Measurements from ENCODE around the gene PEX1.
"Not testable (repeated sequence)": the region's sequence is repeated elsewhere in the genome, so short reads cannot be mapped to it uniquely, and the experiment has no call there.

The PEX1 gene

DNA sequence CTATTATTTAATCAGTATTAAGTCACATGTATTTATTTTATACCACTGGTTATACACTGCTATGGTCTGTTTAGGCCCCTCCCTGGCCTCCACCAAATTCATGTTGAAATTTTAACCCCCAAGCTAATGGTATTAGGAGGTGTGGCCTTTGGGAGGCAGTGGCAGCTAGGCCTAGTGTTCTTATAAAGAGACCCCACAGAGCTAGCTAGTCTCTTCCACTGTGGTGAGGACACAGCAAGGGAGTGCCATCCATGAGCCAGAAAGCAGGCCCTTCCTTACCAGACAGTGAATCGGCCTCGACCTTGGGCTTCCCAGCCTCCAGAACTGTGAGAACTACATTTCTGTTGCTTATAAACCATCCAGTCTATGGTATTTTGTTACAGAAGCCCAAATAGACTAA lies 28.9 kb upstream of the PEX1 start:
- no peak for DNase-seq (ENCODE audit: extremely low read depth, low read depth)
- TF ChIP-seq CTCF (IDR thresholded peaks at IDR 0.05; ENCODE audit: low read depth, low read length) = no peak

GRCh38 chr7:92550194-92550593 lies 21.9 kb upstream of the PEX1 start:
- TF ChIP-seq CTCF (IDR thresholded peaks at IDR 0.05; ENCODE audit: low read depth, low read length) = no peak
- no peak for DNase-seq (ENCODE audit: extremely low read depth, low read depth)

DNA sequence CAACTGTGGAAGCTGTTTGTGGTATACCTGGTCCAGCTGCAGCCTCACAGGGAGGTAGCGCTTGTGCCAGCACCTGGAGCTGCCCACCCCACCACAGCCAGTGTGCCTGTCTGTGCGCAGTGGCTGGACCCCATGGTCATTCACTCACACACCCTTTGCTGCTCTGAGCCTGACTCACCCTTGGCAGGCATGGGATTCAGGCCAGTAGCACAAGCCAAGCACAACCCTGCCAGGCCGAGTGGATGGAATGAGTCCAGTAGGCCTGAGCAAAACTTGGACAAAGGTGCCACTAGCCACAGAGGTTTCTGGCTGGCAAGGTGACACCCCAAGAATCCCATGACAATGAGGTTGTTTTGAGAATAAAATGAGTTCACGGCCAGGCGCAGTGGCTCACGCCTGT lies 19.3 kb upstream of the PEX1 start:
- TF ChIP-seq CTCF (IDR thresholded peaks at IDR 0.05; ENCODE audit: low read depth, low read length) = no peak
- DNase-seq (ENCODE audit: extremely low read depth, low read depth) = no peak

- DNase-seq (ENCODE audit: extremely low read depth, low read depth) = no peak
- TF ChIP-seq CTCF (IDR thresholded peaks at IDR 0.05; ENCODE audit: low read depth, low read length) = no peak
Measured at GRCh38 chr7:92546856-92547497, 18.7 kb upstream of the PEX1 start.

DNA sequence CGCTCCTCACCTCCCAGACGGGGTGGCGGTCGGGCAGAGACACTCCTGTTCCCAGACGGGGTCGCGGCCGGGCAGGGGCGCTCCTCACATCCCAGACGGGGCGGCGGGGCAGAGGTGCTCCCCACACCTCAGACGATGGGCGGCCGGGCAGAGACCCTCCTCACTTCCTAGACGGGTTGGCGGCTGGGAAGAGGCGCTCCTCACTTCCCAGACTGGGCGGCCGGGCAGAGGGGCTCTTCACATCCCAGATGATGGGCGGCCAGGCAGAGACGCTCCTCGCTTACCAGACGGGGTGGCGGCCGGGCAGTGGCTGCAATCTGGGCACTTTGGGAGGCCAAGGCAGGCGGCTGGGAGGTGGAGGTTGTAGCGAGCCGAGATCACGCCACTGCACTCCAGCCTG lies 16.8 kb upstream of the PEX1 start:
- not testable (repeated sequence) for DNase-seq (ENCODE audit: extremely low read depth, low read depth)

- DNase-seq (ENCODE audit: extremely low read depth, low read depth) = not testable (repeated sequence)
Measured at GRCh38 chr7:92543542-92543941, 15.2 kb upstream of the PEX1 start.

DNA sequence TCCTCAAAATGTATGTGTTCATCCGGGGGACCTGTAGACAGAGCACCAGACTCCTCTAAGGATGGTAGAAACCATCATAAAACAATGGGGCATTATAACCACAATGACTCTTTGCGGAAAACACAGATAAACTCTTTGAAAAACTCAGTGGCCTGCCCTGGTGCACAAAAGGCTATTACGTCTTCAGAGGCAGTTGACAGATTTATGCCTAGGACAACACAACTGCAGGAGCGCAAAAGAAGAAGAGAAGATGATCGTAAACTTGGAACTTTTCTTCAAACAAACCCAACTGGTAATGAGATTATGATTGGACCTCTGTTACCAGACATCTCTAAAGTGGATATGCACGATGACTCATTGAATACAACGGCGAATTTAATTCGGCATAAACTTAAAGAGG lies 6.3 kb upstream of the PEX1 start:
- DNase-seq (ENCODE audit: extremely low read depth, low read depth) = no peak
- no peak for TF ChIP-seq CTCF (IDR thresholded peaks at IDR 0.05; ENCODE audit: low read depth, low read length)

GRCh38 chr7:92528958-92529264 lies 591 bp upstream of the PEX1 start:
- DNase-seq (ENCODE audit: extremely low read depth, low read depth) = no peak
- no peak for TF ChIP-seq CTCF (IDR thresholded peaks at IDR 0.05; ENCODE audit: low read depth, low read length)

Data from AG09319 (cell line).